GM19455 (cell line): ENCODE results near the gene SEMA3B.
"Not testable (repeated sequence)": the region's sequence is repeated elsewhere in the genome, so short reads cannot be mapped to it uniquely, and the experiment has no call there.

Experiments used
- ATAC-seq: cut with Tn5 transposase; IDR thresholded peaks from one replicate; pipeline ENCODE4 v1.9.1; 2021; ENCODE audit not compliant: unreplicated experiment

The SEMA3B gene

GRCh38 chr3:50312041-50312440 lies 43.1 kb downstream of the SEMA3B start:
- not testable (repeated sequence) for ATAC-seq

- no peak for ATAC-seq
Measured at GRCh38 chr3:50314342-50314741, 45.4 kb downstream of the SEMA3B start.

GRCh38 chr3:50314816-50315215 lies 45.9 kb downstream of the SEMA3B start:
- no peak for ATAC-seq

GRCh38 chr3:50316657-50317242 lies 47.8 kb downstream of the SEMA3B start:
- peak; percentile 37 for ATAC-seq

DNA sequence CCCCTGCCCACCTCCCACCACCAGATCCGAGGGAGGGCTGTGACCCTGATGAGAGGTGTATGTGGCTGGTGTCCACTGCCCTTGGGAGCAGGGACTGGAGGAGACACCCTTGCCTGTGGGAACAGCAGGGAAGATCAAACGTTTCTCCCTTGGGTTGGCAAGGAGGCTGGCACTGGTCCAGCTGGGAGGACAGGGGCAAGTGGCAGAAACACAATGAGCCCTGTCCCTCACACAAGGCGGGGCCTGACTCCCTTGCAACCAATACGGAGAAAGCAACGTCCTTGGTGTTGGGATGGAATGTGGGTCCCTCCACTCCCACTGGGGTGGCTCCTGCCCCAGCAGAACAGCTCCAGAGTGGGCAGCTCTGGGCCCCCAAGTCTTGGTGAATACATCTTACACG lies 48.4 kb downstream of the SEMA3B start:
- ATAC-seq: no peak

DNA sequence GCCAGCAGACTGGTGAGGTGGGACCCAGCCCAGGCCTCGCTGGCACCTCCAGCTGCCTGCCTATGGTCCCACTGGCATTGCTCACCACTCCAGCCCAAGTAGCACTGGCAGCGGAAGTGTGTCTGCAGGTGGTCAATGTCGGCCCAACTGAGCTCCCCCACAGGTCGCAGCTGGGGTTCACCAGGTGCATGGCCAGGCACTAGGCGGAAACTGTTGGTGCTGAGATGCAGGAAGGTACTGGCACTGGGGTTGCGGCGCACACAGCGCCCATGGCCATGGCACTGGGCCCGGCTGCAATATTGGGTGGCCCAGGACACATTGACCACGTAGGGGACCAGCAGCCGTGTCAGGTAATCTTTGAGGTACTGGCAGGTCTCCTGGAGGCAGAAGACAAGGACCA lies 49.2 kb downstream of the SEMA3B start:
- ATAC-seq: no peak

- no peak for ATAC-seq
Measured at GRCh38 chr3:50318615-50319014, 49.7 kb downstream of the SEMA3B start.

DNA sequence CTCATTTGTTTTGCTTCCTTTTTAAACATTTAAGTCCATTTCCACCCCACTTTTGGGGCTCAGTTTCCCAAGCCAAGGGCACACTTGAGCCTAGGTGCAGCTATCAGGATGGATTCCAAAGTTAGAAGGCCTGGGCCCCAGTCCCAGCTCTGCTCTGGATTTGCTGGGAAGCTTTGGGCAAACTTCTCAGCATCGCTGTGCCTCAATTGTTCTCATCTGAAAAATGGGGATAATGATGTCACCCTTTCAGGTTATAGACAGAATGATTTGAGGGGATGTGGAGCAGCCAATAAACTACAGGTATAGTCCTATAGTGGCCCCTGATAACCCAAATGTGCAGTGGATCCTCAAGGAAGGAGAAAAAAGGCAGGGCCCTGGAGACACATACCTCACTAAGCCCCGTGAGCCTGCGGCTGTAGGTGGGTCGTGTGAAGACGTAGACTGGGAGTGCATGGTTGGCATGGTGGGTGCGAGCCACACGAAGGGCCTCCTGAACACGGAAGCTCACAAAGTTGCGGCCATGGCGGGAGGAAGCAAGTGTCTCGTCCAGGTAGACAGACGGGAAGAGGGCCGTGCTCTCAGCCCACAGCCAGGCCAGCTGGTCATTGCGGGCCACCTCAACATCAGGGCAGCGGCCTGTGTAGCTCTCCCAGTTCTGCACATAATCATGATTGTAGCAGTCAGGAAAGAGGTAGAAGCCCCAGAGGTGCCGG lies 50.4 kb downstream of the SEMA3B start:
- ATAC-seq: no peak

DNA sequence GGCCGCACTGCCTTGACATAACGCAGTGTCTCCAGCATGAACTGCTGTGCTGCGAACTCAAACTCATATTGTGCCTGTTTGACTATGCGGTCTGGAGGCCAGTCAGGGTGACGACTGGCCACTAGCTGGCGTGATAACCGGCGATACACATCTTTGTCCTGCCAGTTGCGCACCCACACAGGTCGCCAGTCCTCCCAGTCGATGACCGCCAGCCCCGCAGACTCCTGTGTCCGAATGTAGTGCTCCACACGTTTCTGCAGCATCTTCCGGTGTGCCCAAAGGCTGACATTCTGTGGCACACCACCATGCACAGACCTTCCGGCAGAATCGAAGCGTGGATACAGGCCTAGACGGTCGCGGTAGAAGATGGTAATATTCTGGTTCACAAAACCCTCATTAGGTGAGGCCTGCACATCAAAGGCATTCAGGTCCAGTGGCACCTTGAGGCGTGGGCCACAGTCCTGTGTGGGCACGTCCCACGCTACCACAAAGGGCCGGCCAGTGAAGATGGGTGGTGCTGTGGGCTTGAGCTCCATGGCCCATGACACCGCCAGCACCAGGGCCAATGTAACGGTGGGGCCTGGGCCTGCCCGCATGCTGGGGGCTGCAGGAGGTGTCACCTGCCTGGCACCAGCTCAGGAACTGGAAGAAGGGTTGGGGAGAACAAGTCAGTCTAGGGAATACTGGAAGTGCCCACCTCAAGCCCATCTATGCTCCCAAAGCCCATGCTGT lies 51.1 kb downstream of the SEMA3B start:
- no peak for ATAC-seq

GRCh38 chr3:50320853-50321335 lies 51.9 kb downstream of the SEMA3B start:
- peak; percentile 53 for ATAC-seq

DNA sequence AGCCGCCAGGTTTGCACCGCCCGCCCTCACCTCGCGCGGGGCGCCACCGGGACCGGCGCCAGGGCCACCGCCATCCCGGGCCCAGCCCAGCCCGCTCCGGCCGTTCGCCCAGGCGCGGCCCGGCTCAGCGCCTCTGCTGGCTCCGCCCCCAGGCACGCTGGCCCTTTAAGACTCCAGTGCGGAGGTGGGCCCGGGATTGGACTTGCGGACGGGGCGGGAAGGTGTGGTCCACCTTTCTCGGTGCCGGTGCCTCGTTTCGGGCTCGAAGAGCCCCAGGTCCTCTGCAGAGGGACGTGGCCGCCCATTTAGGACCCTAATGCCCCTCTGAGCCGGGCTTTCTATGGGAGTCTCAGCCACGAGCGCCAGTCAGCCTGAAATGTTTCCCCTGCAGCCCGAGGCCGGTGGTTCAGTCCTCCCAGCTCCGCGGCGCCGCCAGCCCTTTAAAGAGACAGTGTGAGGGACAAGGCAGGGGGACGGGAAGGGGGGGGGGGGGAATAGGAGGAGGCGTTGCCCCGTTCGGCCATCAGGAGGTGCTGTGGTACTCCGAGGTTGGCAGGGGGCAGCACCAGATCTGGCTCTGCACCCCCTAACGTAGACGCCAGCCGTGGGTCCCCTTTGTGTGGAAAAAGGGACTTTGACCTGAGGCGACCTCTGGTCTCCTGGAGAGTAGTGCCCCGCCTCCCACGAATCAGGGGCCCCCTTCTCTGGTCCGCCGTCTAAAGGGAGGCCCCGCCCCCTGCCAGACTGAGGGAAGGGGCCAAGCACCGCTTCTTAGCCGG lies 52.6 kb downstream of the SEMA3B start:
- peak; percentile 77 for ATAC-seq

GRCh38 chr3:50322115-50322385 lies 53.1 kb downstream of the SEMA3B start:
- no peak for ATAC-seq

GRCh38 chr3:50322386-50323091 lies 53.6 kb downstream of the SEMA3B start, which contains the start of gene HYAL2:
TSS of gene HYAL2 (minus strand) at chr3:50322745. CDS start at chr3:50320489, 2,256 bp downstream.
- ATAC-seq: no peak

GRCh38 chr3:50323092-50323600 lies 54.2 kb downstream of the SEMA3B start:
- no peak for ATAC-seq

DNA sequence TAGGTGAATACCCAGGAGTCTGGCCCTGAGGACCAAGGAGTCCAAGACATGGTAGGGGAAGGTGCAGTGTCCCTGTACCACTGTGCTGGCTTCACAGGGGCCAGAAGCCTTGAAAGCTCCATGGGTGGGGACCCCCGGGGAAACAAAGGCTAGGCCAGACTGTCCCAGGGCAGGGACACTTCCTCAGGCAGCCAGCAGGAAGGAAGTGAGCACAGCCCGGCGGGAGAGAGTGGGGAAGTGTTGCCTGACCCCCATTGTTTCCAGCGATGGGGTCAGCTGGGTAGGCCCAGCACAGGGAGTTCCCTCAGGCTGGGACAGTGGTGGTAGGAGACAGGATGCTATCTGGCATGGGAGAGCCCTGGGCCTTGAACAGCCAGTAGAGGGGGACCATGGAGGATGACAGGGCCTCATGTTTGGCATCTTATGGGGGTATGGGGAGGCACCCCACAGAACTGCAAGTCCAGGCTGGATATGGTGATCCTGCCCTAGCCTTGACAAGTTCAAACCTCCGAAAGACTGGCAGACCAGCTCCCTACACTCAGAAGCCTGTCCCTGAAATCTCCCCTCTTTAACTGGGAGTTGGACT lies 54.8 kb downstream of the SEMA3B start:
- no peak for ATAC-seq

GRCh38 chr3:50324351-50325112 lies 55.6 kb downstream of the SEMA3B start:
- ATAC-seq: no peak

DNA sequence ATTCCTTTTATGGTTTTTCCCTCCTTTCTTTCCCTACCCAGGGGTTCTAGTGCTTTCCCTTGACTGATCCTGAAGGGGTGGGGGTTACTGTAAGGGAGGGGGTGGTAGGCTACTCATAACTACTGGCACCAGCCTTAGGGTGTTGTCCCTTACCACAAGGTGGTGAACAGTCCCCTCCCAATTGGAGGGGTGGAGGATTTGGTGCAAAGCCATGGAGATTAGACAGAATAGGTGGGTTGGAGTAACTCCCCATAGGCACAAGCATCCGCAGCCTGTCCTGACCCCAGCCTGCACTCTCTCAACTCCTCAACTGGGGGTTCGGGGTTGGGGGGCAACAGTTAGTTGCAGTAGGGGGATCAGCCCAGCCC lies 56.1 kb downstream of the SEMA3B start:
- no peak for ATAC-seq

- ATAC-seq: no peak
Measured at GRCh38 chr3:50325497-50326181, 56.7 kb downstream of the SEMA3B start.

DNA sequence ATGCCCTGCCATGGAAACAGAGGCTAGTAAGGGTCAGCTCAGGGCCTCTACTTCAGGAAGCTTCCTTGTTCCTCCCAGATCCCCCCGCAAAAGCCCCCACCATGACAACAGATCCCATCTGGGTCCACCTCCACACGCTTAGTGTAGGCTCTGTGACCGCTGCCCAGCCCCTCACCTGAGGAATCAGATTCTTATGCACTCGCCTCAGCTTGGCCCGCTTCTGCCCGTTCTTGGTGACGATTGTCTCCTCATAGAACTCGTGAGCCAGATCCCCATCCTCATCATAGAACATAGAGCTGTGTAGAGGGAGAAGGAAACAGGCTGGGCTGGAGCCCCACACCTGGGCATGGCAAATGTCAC lies 57.2 kb downstream of the SEMA3B start:
- no peak for ATAC-seq
